Retinal pigment epithelial cell (primary cell): Measurements from ENCODE around the gene C2orf69.

Experiments
- DNase-seq: peaks from one replicate; pipeline ENCODE4 v3.0.0-alpha.2; 2010; ENCODE audit warnings: low read depth
- H3K4me3 ChIP-seq: 2 replicates; pipeline ENCODE4 v1.5.1; 2011; ENCODE audit warnings: mild to moderate bottlenecking, low read length, control low read depth, moderate library complexity
- TF ChIP-seq, protein P1 (sequence below): conservative IDR thresholded peaks from 2 replicates; pipeline ENCODE4 v1.5.1; 2011; ENCODE audit warnings: low read depth, low read length, control low read depth, inconsistent platforms

C2orf69 gene

DNA sequence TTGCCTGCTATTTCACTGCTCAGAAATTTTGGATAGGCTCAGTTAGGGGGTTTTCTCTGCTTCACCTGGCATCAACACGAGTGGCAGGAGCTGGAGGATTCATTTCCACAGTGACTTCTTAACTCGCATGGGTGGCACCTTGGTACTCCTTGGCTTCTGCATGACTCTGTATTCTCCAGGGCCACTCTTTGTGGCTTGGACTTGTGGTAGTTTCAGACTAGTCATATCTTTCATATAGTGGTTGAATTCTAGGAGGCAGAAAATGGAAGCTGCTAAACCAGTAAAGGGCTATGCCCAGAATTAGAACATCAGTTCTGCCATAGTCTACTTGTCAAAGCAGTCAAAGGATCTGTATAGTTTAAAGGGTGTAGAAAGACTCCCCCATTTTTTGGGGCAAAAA, 51.1 kb downstream of the C2orf69 start:
- TF ChIP-seq, protein P1, sequence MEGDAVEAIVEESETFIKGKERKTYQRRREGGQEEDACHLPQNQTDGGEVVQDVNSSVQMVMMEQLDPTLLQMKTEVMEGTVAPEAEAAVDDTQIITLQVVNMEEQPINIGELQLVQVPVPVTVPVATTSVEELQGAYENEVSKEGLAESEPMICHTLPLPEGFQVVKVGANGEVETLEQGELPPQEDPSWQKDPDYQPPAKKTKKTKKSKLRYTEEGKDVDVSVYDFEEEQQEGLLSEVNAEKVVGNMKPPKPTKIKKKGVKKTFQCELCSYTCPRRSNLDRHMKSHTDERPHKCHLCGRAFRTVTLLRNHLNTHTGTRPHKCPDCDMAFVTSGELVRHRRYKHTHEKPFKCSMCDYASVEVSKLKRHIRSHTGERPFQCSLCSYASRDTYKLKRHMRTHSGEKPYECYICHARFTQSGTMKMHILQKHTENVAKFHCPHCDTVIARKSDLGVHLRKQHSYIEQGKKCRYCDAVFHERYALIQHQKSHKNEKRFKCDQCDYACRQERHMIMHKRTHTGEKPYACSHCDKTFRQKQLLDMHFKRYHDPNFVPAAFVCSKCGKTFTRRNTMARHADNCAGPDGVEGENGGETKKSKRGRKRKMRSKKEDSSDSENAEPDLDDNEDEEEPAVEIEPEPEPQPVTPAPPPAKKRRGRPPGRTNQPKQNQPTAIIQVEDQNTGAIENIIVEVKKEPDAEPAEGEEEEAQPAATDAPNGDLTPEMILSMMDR = no peak
- no peak for DNase-seq
- no peak overlapping the region for H3K4me3 ChIP-seq

DNA sequence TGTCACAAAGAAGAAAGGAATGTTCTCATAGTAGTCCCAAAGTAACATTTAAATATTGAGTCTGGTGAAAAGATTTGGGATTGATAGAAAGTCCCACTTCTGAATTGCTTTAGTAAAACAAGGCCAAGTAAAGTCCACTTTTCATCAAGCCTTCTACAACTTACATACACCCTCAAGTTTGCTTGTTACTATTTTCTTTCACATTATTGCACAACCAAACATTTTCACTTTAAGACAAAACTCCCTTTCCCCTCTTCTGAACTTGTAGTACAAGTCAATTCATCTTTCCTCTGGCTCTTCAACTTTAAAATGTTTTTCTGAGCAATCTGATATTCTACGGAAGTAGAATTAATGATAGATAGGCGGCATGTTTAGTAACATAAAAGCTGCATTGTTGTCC, 55.3 kb downstream of the C2orf69 start:
- no peak for DNase-seq
- TF ChIP-seq, protein P1 = no peak
- H3K4me3 ChIP-seq = no peak overlapping the region

DNA sequence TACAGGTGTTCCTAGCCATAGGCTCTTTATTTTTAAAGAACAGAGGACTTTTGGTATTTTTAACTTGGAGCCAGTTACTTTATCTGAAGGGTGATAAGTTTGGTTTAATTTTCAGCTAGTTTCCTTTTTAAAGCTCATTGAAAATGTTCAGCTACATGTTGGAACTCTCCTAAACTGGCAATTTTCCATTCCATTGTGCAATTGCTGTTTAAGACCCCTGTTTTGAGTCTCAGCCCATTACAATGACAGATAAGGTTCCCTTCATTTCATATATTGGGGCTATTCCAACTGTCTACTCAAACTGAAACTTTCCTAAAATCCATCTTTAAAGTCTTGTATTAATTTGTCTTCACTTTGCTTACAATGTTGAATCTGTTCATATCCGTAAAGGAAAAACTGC, 55.9 kb downstream of the C2orf69 start:
- TF ChIP-seq, protein P1 = no peak
- no peak overlapping the region for H3K4me3 ChIP-seq
- no peak for DNase-seq

DNA sequence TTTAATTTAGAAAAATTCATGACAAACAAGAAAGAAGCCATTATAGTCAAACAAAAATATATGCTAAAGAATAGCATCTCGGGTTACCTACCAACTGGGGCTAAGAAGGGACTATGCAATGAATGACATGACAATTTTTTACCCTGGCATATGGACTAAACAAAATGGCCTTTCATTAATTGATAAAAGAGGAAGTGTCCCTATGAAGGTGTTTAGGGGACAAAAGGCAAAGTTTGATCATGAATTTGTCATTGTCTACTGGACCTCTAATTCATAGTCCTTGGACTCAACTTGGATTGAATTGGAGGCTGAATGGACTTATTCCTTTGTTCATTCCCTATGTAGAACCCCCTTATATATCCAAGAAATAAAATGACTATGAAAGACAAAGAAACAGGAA, 57.0 kb downstream of the C2orf69 start:
- TF ChIP-seq, protein P1 = no peak
- H3K4me3 ChIP-seq = no peak overlapping the region
- DNase-seq = no peak

DNA sequence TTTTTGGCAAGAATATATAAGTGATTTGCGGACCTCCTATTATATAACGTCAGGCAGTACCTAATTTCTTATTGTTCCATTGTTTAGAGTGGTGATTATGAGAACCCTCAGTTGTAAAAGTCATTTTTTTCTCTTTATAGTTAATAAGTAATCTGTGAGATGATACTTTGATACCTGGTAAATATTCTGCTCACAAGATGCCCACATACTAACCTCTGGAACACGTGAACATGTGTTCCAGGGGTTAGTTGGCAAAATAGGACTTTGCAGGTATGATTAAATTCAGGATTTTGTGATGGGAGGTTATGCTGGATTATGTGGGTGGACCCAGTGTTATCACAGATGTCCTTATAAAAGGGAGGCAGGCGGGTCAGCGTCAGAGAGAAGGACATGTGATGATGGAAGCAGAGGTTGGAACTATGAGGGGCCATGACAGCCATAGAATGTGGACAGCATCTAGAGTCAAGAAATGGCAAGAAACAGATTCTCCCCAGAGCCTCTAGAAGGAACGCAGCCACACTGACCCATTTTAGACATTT, 61.1 kb downstream of the C2orf69 start:
- DNase-seq = no peak
- no peak overlapping the region for H3K4me3 ChIP-seq
- TF ChIP-seq, protein P1 = no peak

DNA sequence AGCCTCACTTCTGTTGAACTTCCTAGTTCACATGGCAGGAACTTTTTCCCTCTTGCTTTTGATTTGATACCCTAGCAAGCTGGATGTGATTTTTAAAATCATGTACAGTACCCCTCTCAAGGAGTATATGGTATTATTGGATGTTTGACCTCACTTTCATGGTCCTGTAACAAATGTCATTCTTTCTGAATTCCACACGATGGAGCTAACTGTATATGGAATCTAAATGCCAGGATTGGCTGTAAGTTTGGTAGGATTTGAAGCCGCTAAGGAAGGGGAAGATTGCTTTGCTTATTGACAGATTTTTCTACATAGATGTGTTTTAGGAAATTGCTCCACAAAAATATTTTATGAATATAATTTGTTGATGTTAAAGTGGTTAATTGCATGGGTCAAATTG, 62.6 kb downstream of the C2orf69 start:
- TF ChIP-seq, protein P1 = peak; percentile 58
- DNase-seq = no peak
- no peak overlapping the region for H3K4me3 ChIP-seq

DNA sequence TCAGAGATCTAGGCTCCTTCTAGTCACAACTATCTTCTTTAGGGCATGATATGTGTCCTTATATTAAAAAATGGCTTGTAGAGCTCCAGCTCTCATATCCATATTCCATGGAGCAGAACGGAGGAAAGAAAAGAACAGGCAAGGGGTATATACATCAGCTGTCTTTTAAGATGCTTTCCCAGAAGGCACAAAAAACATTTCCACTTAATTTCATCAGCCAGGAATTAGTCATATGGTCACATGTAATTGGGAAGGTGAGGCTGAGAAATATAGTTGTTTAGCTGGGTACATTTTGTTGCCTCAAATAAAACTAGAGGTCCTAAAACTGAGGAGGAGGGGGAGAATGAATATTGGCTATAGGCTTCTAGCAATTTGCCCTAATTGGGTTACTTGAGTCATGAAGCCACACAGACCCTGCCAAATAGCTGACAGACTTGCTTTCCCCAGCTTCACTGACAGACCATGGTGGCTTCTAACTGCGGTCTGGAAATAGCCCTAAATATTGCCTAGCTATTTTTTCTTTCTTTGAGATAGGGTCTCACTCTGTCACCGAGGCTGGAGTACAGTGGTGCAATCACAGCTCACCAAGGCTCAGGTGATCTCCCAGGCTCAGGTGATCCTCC, 64.3 kb downstream of the C2orf69 start:
- DNase-seq = no peak

More for the DNA sequence above, 64.3 kb downstream of the C2orf69 start:
- TF ChIP-seq, protein P1 = no peak
- no peak overlapping the region for H3K4me3 ChIP-seq
